ES-I3 (cell line): ENCODE data around the gene ARFIP1.

Source experiments
- H3K36me3 ChIP-seq: 2 replicates; pipeline ENCODE4 v1.6.1; 2013; ENCODE audit warnings: mild to moderate bottlenecking, low read length, control low read depth, moderate library complexity; ENCODE audit not compliant: insufficient read depth
- H3K4me1 ChIP-seq: 2 replicates; pipeline ENCODE4 v1.6.1; 2013; ENCODE audit warnings: mild to moderate bottlenecking, control low read depth, low read length; ENCODE audit not compliant: insufficient read depth
- H3K9ac ChIP-seq: 2 replicates; pipeline ENCODE4 v1.6.1; 2013; ENCODE audit warnings: low read depth, mild to moderate bottlenecking, low read length, moderate library complexity
- H3K9me3 ChIP-seq: 2 replicates; pipeline ENCODE4 v1.6.1; 2013; ENCODE audit warnings: mild to moderate bottlenecking, low read length, moderate library complexity; ENCODE audit not compliant: control insufficient read depth, insufficient read depth

The ARFIP1 gene

GRCh38 chr4:152773953-152774352 lies 5.8 kb upstream of the ARFIP1 start:
- H3K36me3 ChIP-seq, result no peaks in the 10 kb centered on the region
- H3K4me1 ChIP-seq, result no peaks in the 10 kb centered on the region; the same call in 1 of the 2 replicates
- H3K9me3 ChIP-seq, result no peaks in the 10 kb centered on the region
- H3K9ac ChIP-seq, result no peak overlapping the region

- H3K9ac ChIP-seq, result no peak overlapping the region
- no peaks in the 10 kb centered on the region for H3K36me3 ChIP-seq
- H3K4me1 ChIP-seq, result no peaks in the 10 kb centered on the region; the same call in 1 of the 2 replicates
- H3K9me3 ChIP-seq, result no peaks in the 10 kb centered on the region
Measured at GRCh38 chr4:152776352-152776751, 3.4 kb upstream of the ARFIP1 start.

GRCh38 chr4:152777488-152777887 lies 2.3 kb upstream of the ARFIP1 start:
- no peaks in the 10 kb centered on the region for H3K9me3 ChIP-seq
- H3K36me3 ChIP-seq, result no peaks in the 10 kb centered on the region
- H3K9ac ChIP-seq, result no peak overlapping the region
- H3K4me1 ChIP-seq, result no peaks in the 10 kb centered on the region; the same call in 1 of the 2 replicates

GRCh38 chr4:152778656-152779512 lies 870 bp upstream of the ARFIP1 start:
- no peaks in the 10 kb centered on the region for H3K36me3 ChIP-seq
- H3K9me3 ChIP-seq, result no peaks in the 10 kb centered on the region
- peak overlapping the region; percentile 77 for H3K9ac ChIP-seq
- no peaks in the 10 kb centered on the region; the same call in 1 of the 2 replicates for H3K4me1 ChIP-seq

- H3K36me3 ChIP-seq, result no peaks in the 10 kb centered on the region; the same call in 1 of the 2 replicates
- peak overlapping the region; percentile 77 for H3K9ac ChIP-seq
- no peaks in the 10 kb centered on the region; the same call in 1 of the 2 replicates for H3K4me1 ChIP-seq
- H3K9me3 ChIP-seq, result no peaks in the 10 kb centered on the region
Measured at GRCh38 chr4:152780267-152780778, 569 bp downstream of the ARFIP1 start.

GRCh38 chr4:152784490-152785350 lies 5.0 kb downstream of the ARFIP1 start:
- Histone ChIP-seq H3K9ac (no peak overlapping the region), H3K4me1 (no peaks in the 10 kb centered on the region), H3K9me3 (no peaks in the 10 kb centered on the region), H3K36me3 (no peaks in the 10 kb centered on the region; the same call in 1 of the 2 replicates)

- Histone ChIP-seq H3K4me1 (no peaks in the 10 kb centered on the region), H3K36me3 (no peaks in the 10 kb centered on the region; the same call in 1 of the 2 replicates), H3K9ac (no peak overlapping the region), H3K9me3 (no peaks in the 10 kb centered on the region)
Measured at GRCh38 chr4:152785639-152786615, 6.2 kb downstream of the ARFIP1 start.

GRCh38 chr4:152786627-152787026 lies 6.9 kb downstream of the ARFIP1 start:
- no peak overlapping the region for H3K9ac ChIP-seq
- no peaks in the 10 kb centered on the region for H3K4me1 ChIP-seq

GRCh38 chr4:152795891-152796290 lies 16.1 kb downstream of the ARFIP1 start:
- H3K4me1 ChIP-seq, result peaks cover 5% of the 10 kb centered on the region; the same call in 1 of the 2 replicates
- no peaks in the 10 kb centered on the region for H3K36me3 ChIP-seq
- H3K9ac ChIP-seq, result no peak overlapping the region
- no peaks in the 10 kb centered on the region for H3K9me3 ChIP-seq

More at GRCh38 chr4:152786627-152787026, 6.9 kb downstream of the ARFIP1 start:
- Histone ChIP-seq H3K9me3 (no peaks in the 10 kb centered on the region), H3K36me3 (no peaks in the 10 kb centered on the region; the same call in 1 of the 2 replicates)

GRCh38 chr4:152803541-152803940 lies 23.8 kb downstream of the ARFIP1 start:
- H3K36me3 ChIP-seq, result no peaks in the 10 kb centered on the region
- H3K4me1 ChIP-seq, result no peaks in the 10 kb centered on the region; the same call in 1 of the 2 replicates
- peaks cover 6% of the 10 kb centered on the region; the same call in 1 of the 2 replicates for H3K9me3 ChIP-seq
- H3K9ac ChIP-seq, result no peak overlapping the region

- Histone ChIP-seq H3K9ac (no peak overlapping the region), H3K9me3 (peaks cover 6% of the 10 kb centered on the region; the same call in 1 of the 2 replicates), H3K4me1 (no peaks in the 10 kb centered on the region; the same call in 1 of the 2 replicates), H3K36me3 (no peaks in the 10 kb centered on the region)
Measured at GRCh38 chr4:152805071-152805650, 25.4 kb downstream of the ARFIP1 start.

- H3K36me3 ChIP-seq, result no peaks in the 10 kb centered on the region
- no peaks in the 10 kb centered on the region; the same call in 1 of the 2 replicates for H3K4me1 ChIP-seq
- peaks cover 6% of the 10 kb centered on the region; the same call in 1 of the 2 replicates for H3K9me3 ChIP-seq
- no peak overlapping the region for H3K9ac ChIP-seq
Measured at GRCh38 chr4:152805818-152806217, 26.1 kb downstream of the ARFIP1 start.
